Activated CD8-positive, alpha-beta T cell treated with anti-CD3 and anti-CD28 coated beads for 36 hours (primary cell): ENCODE data around the gene ANKZF1. TPM values are rescaled to one million over a fixed set of nuclear protein-coding genes. Genes with fewer than 3 reads are reported as not detected.

Experiments used
- ATAC-seq: fragments of 200-7000 bp; cut with Tn5 transposase; one replicate; pipeline ENCODE4 v1.10.0; 2021; ENCODE audit warnings: mild to moderate bottlenecking, moderate library complexity
- CTCF ChIA-PET: fragments of 350-600 bp; sonication (Branson Sonifier 250); formaldehyde crosslinking; loops from one replicate; lab custom pipeline; 2021; ENCODE audit warnings: antibody characterized with exemption; lab: Charles Lee
- POLR2A ChIA-PET: fragments of 350-600 bp; sonication (Branson Sonifier 250); formaldehyde crosslinking; loops from one replicate; lab custom pipeline; 2021; ENCODE audit warnings: antibody characterized with exemption; lab: Charles Lee
- DNase-seq: peaks from one replicate; pipeline ENCODE4 v3.0.0-alpha.2; 2020
- H3K27ac Mint-ChIP-seq: one replicate; pipeline ENCODE4 v1.8.0; 2021; ENCODE audit warnings: mild to moderate bottlenecking, mixed read lengths
- H3K27me3 Mint-ChIP-seq: one replicate; pipeline ENCODE4 v1.8.0; 2021; ENCODE audit warnings: mixed read lengths
- H3K36me3 Mint-ChIP-seq: one replicate; pipeline ENCODE4 v1.8.0; 2021; ENCODE audit warnings: low read depth, mixed read lengths
- H3K4me1 Mint-ChIP-seq: one replicate; pipeline ENCODE4 v1.8.0; 2021; ENCODE audit warnings: low read depth, mixed read lengths
- H3K4me3 Mint-ChIP-seq: one replicate; pipeline ENCODE4 v1.8.0; 2021; ENCODE audit warnings: mild to moderate bottlenecking, moderate library complexity, mixed read lengths
- H3K9me3 Mint-ChIP-seq: one replicate; pipeline ENCODE4 v1.8.0; 2021; ENCODE audit warnings: mixed read lengths
- intact Hi-C: fragments of 100-400 bp; cut with micrococcal nuclease; formaldehyde crosslinking; loops from one replicate; pipeline ENCODE4 v1.10.0; 2022
- total RNA-seq, 2 experiments: library from RNA; stranded (reverse); gene quantifications; one replicate each; pipeline ENCODE4 v1.2.3, GENCODE V29; 2021
- TF ChIP-seq, protein P1 (sequence below): fragments of 200-600 bp; IDR thresholded peaks from one replicate; pipeline ENCODE4 v1.8.0; 2022; ENCODE audit warnings: antibody characterized with exemption, mild to moderate bottlenecking

ANKZF1 gene
- total RNA-seq, 2 experiments from 2014 or later = 216 to 217 TPM

DNA sequence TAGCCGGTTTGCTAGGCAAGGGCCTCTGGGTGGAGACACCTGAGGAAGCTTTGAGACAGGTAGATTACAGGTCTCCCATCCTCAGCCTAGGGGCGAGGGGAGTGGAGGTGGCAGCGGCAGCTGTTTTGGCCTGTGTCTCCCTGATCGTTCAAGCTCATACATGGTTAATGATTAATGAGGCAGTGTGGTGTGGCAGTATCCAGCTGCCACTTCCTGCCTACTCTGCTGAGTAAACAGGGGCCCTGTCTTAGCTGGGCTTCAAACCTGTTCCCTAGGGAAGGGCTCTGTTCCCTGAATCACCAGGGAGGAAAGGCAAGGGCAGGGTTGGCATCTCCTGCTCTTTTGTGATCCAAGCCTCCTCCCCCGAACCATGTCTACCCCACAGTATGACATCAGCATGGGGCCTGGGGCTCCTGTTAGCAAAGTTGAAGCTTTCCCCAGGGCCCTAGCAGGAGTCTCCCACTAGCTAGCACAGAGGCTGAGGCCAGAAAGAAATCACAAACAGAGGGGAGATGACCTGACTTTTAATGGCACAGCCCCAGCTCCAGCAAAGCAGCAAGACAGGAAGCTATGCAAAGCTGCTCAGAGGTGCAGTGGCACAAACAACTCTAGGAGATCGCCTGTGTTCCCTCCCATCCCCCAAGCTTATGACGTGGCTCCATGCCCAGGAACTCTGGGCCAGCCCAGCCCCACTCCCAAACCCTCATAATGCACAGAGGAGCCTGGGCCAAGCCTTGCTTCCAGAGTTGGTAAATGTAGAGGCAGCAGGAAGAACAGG is 19.8 kb downstream of the ANKZF1 start:
- intact Hi-C loops = loop anchor here (5.0 kb wide), 1 partner anchor 48 kb away; no protein-coding TSS in a partner anchor
- Mint-ChIP-seq H3K27me3 (no peaks in the 10 kb centered on the region), H3K4me1 (peaks cover 69% of the 10 kb centered on the region), H3K9me3 (no peaks in the 10 kb centered on the region), H3K4me3 (peak overlapping the region; percentile 68), H3K27ac (peak overlapping the region; percentile 91), H3K36me3 (peaks cover 64% of the 10 kb centered on the region)
- ATAC-seq (no peak), DNase-seq (peak; percentile 43)
- ChIA-PET POLR2A (interaction anchor here (0.6 to 19.2 kb wide), 9 partner anchors 11 to 130 kb away, joined by 4 to 239 read pairs (median 6); partner anchors contain the start of genes ABCB6, ANKZF1, ATG9A and CNPPD1), CTCF (interaction anchor here (0.8 to 10.1 kb wide), 13 partner anchors 10 to 191 kb away, joined by 3 to 132 read pairs (median 4); partner anchors contain the start of genes CNPPD1 and DNAJB2)
- TF ChIP-seq, protein P1, sequence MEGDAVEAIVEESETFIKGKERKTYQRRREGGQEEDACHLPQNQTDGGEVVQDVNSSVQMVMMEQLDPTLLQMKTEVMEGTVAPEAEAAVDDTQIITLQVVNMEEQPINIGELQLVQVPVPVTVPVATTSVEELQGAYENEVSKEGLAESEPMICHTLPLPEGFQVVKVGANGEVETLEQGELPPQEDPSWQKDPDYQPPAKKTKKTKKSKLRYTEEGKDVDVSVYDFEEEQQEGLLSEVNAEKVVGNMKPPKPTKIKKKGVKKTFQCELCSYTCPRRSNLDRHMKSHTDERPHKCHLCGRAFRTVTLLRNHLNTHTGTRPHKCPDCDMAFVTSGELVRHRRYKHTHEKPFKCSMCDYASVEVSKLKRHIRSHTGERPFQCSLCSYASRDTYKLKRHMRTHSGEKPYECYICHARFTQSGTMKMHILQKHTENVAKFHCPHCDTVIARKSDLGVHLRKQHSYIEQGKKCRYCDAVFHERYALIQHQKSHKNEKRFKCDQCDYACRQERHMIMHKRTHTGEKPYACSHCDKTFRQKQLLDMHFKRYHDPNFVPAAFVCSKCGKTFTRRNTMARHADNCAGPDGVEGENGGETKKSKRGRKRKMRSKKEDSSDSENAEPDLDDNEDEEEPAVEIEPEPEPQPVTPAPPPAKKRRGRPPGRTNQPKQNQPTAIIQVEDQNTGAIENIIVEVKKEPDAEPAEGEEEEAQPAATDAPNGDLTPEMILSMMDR = no peak

DNA sequence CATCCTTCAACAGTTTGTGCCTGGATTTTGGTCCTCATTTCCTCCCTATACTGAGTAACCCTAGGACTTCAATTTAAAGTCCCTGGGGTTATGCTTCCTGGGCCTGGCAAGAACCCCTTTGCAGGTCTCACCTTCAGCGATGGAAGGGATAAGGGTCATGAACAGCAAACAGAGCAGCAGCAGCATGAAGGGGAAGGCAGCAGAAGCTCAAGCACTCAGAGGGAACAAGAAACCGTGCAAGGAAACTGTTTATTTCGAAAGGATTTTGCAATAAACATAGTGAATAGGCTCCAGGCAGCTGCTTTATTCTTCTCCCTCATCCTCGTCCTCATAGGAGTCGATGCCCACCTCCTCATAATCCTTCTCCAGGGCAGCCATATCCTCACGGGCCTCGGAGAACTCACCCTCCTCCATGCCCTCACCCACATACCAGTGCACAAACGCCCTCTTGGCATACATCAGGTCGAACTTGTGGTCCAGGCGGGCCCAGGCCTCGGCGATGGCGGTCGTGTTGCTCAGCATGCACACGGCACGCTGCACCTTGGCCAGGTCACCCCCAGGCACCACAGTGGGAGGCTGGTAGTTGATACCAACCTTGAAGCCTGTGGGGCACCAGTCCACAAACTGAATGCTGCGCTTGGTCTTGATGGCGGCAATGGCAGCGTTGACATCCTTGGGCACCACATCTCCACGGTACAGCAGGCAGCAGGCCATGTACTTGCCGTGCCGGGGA is 20.6 kb downstream of the ANKZF1 start:
- Mint-ChIP-seq H3K4me3 (peak overlapping the region; percentile 68), H3K4me1 (peaks cover 66% of the 10 kb centered on the region), H3K27me3 (no peaks in the 10 kb centered on the region), H3K27ac (peak overlapping the region; percentile 91), H3K36me3 (peaks cover 64% of the 10 kb centered on the region), H3K9me3 (no peaks in the 10 kb centered on the region)
- ATAC-seq (no peak), DNase-seq (no peak)
- ChIA-PET POLR2A (interaction anchor here (1.2 to 19.2 kb wide), 6 partner anchors 12 to 77 kb away, joined by 4 to 239 read pairs (median 7); partner anchors contain the start of genes ABCB6, ANKZF1, ATG9A and CNPPD1), CTCF (interaction anchor here (0.8 to 10.1 kb wide), 10 partner anchors 11 to 192 kb away, joined by 3 to 132 read pairs (median 4); partner anchors contain the start of genes CNPPD1 and DNAJB2)
- intact Hi-C loops = no loop called here
- TF ChIP-seq, protein P1 = no peak

DNA sequence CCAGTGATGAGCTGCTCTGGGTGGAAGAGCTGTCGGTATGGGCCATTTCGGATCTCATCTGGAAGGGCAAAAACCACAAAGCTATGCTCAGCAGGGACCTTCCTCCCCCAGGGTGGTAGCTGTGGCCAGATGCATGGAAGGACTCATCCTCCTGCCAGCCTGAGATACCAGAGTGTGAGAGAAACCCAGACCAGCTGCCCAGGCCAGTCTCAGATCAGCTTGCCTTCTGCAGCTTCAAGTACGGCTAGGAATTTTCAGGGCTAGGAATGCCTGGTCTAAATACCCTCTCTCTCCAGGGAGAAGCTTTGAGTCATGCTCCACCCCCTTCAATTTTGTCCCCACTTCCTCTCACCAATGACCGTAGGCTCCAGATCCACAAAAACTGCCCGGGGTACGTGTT is 22.1 kb downstream of the ANKZF1 start:
- H3K4me1 Mint-ChIP-seq = peaks cover 69% of the 10 kb centered on the region
- intact Hi-C loops = no loop called here
- POLR2A ChIA-PET = interaction anchor here (1.1 to 19.2 kb wide), 9 partner anchors 9 to 48 kb away, joined by 3 to 239 read pairs (median 19); partner anchors contain the start of genes ABCB6, ANKZF1, ATG9A and DNAJB2
- no peaks in the 10 kb centered on the region for H3K27me3 Mint-ChIP-seq
- TF ChIP-seq, protein P1 = no peak
- H3K36me3 Mint-ChIP-seq = peaks cover 64% of the 10 kb centered on the region
- H3K9me3 Mint-ChIP-seq = no peaks in the 10 kb centered on the region
- no peak for DNase-seq
- CTCF ChIA-PET = interaction anchor here (1.3 to 10.1 kb wide), 7 partner anchors 9 to 81 kb away, joined by 3 to 132 read pairs (median 6); partner anchors contain the start of gene DNAJB2
- peak overlapping the region; percentile 77 for H3K4me3 Mint-ChIP-seq
- H3K27ac Mint-ChIP-seq = peak overlapping the region; percentile 93
- no peak for ATAC-seq

DNA sequence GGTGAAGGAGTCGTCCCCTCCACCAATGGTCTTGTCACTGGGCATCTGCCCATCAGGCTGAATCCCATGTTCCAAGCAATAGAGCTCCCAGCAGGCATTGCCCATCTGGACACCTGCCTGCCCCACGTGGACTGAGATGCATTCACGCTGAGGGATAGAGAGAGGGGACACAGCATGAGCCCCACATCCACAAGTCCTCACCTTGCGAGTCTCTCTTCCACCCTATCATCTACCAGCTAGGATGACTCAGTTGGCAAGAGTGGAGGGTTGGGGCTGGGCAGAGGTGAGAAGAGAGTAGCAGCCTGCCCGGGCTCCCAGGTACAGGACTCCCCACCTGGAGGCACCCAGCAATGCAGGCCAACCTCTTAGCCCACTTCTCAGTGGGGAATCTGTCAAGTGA is 22.5 kb downstream of the ANKZF1 start:
- Mint-ChIP-seq H3K4me3 (peak overlapping the region; percentile 77), H3K27me3 (no peaks in the 10 kb centered on the region), H3K4me1 (peaks cover 65% of the 10 kb centered on the region), H3K36me3 (peaks cover 59% of the 10 kb centered on the region), H3K27ac (peak overlapping the region; percentile 93), H3K9me3 (no peaks in the 10 kb centered on the region)
- TF ChIP-seq, protein P1 = no peak
- peak; percentile 55 for DNase-seq
- ChIA-PET POLR2A (interaction anchor here (1.1 to 19.2 kb wide), 13 partner anchors 7 to 52 kb away, joined by 3 to 239 read pairs (median 6); partner anchors contain the start of genes ABCB6, ANKZF1, ATG9A and DNAJB2), CTCF (interaction anchor here (0.9 to 10.1 kb wide), 9 partner anchors 9 to 81 kb away, joined by 3 to 132 read pairs (median 6); partner anchors contain the start of gene DNAJB2)
- intact Hi-C loops = no loop called here
- no peak for ATAC-seq
